Mammary epithelial cell (primary cell): Measurements from ENCODE around the gene RHNO1.
"Not testable (repeated sequence)": the region's sequence is repeated elsewhere in the genome, so short reads cannot be mapped to it uniquely, and the experiment has no call there.

ENCODE experiments used
- EZH2 ChIP-seq: IDR thresholded peaks from 2 replicates; pipeline ENCODE4 v1.6.1; 2012; ENCODE audit warnings: low read length, inconsistent platforms, borderline replicate concordance
- TF ChIP-seq, protein P1 (sequence below), 2 donors: IDR thresholded peaks in 1 of 2; conservative IDR thresholded peaks in 1 of 2; 2 replicates each; pipeline ENCODE4 v1.5.1; 2011 to 2012; ENCODE audit warnings: inconsistent platforms in 2 of 2, low read length in 2 of 2, mild to moderate bottlenecking in 2 of 2, control low read depth in 1 of 2, low read depth in 1 of 2; ENCODE audit not compliant: insufficient read depth in 1 of 2; ENCODE audit errors: extremely low read depth in 1 of 2

DNA sequence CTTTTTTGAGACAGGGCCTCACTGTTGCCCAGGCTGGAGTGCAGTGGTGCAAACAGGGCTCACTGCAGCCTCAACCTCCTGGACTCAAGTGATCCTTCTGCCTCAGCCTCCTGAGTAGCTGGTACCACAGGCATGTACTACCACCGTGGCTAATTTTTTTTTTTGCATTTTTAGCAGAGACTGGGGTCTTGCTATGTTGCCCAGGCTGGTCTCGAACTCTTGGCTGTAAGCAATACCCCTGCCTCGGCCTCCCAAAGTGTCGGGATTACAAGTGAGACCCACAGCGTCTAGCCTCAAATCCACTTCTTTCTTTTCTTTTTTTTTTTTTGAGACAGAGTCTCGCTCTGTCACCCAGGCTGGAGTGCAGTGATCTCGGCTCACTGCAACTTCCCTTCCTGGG lies 13.6 kb upstream of the RHNO1 start:
- TF ChIP-seq, protein P1, sequence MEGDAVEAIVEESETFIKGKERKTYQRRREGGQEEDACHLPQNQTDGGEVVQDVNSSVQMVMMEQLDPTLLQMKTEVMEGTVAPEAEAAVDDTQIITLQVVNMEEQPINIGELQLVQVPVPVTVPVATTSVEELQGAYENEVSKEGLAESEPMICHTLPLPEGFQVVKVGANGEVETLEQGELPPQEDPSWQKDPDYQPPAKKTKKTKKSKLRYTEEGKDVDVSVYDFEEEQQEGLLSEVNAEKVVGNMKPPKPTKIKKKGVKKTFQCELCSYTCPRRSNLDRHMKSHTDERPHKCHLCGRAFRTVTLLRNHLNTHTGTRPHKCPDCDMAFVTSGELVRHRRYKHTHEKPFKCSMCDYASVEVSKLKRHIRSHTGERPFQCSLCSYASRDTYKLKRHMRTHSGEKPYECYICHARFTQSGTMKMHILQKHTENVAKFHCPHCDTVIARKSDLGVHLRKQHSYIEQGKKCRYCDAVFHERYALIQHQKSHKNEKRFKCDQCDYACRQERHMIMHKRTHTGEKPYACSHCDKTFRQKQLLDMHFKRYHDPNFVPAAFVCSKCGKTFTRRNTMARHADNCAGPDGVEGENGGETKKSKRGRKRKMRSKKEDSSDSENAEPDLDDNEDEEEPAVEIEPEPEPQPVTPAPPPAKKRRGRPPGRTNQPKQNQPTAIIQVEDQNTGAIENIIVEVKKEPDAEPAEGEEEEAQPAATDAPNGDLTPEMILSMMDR (conservative IDR thresholded peaks at IDR 0.05 in 1 of 2, IDR thresholded peaks at IDR 0.05 in 1 of 2; ENCODE audit: extremely low read depth in 1 of 2, insufficient read depth in 1 of 2, low read depth in 1 of 2, low read length in 2 of 2): not testable (repeated sequence)
- not testable (repeated sequence) for TF ChIP-seq EZH2
